ENCODE data around the gene CHKA.

GRCh38 chr11:68096962-68097361 is 24.2 kb downstream of the CHKA start:
- TF ChIP-seq CTCF (conservative IDR thresholded peaks at IDR 0.05; ENCODE audit: low read length), result no peak
- TF ChIP-seq EZH2phosphoT487 (IDR thresholded peaks at IDR 0.05; ENCODE audit: borderline replicate concordance), result no peak
